Lung (tissue), 12 donors: ENCODE measurements around the gene IGSF9. TPM values are rescaled to one million over a fixed set of nuclear protein-coding genes. Genes with fewer than 3 reads are reported as not detected.
"Not testable (repeated sequence)": the region's sequence is repeated elsewhere in the genome, so short reads cannot be mapped to it uniquely, and the experiment has no call there.

ENCODE experiments used
- ATAC-seq: fragments of 200-7000 bp; cut with Tn5 transposase; one replicate; pipeline ENCODE4 v1.9.1; 2020; ENCODE audit warnings: moderate number of reproducible peaks; ENCODE audit not compliant: insufficient read depth, low FRiP score
- DNase-seq, 3 donors: peaks; one replicate each; pipeline ENCODE4 v3.0.0-alpha.2; 2013 to 2017
- H3K27ac ChIP-seq, 2 donors: one replicate each; pipeline ENCODE4 v1.5.1; 2013; ENCODE audit warnings: mild to moderate bottlenecking in 2 of 2, moderate library complexity in 2 of 2, control low read depth in 1 of 2, inconsistent platforms in 1 of 2, low read depth in 1 of 2, low read length in 1 of 2
- H3K27me3 ChIP-seq, 3 donors: one replicate each; pipeline ENCODE4 v1.5.1; 2013; ENCODE audit warnings: low read length in 2 of 3; ENCODE audit not compliant: control insufficient read depth in 3 of 3, insufficient read depth in 3 of 3
- H3K36me3 ChIP-seq, 4 donors: one replicate each; pipeline ENCODE4 v1.5.1; 2013; ENCODE audit warnings: low read length in 4 of 4, mild to moderate bottlenecking in 1 of 4, moderate library complexity in 1 of 4; ENCODE audit not compliant: control insufficient read depth in 4 of 4, insufficient read depth in 4 of 4
- H3K4me1 ChIP-seq, 5 donors: one replicate each; pipeline ENCODE4 v1.5.1; 2013; ENCODE audit warnings: low read length in 5 of 5, mild to moderate bottlenecking in 2 of 5, moderate library complexity in 1 of 5; ENCODE audit not compliant: control insufficient read depth in 5 of 5, insufficient read depth in 5 of 5
- H3K4me3 ChIP-seq: one replicate; pipeline ENCODE4 v1.5.1; 2013; ENCODE audit warnings: mild to moderate bottlenecking, control low read depth, moderate library complexity
- H3K9ac ChIP-seq, 2 donors: one replicate each; pipeline ENCODE4 v1.5.1; 2013; ENCODE audit warnings: low read length in 2 of 2, control low read depth in 1 of 2; ENCODE audit not compliant: insufficient read depth in 1 of 2
- H3K9me3 ChIP-seq, 4 donors: one replicate each; pipeline ENCODE4 v1.5.1; 2013; ENCODE audit warnings: low read length in 3 of 4, mild to moderate bottlenecking in 1 of 4, moderate library complexity in 1 of 4; ENCODE audit not compliant: control insufficient read depth in 4 of 4, insufficient read depth in 3 of 4
- CTCF ChIP-seq: IDR thresholded peaks from 2 replicates; pipeline ENCODE4 v1.5.1; 2012; ENCODE audit warnings: mild to moderate bottlenecking; ENCODE audit errors: control extremely low read depth, extremely low read depth
- WGBS, 2 donors: extraction: QIAGEN DNeasy Blood & Tissue Kit; methylation state at CpG; one replicate each; pipeline ENCODE4 v1.1.7; 2013; 5-methylcytosine and 5-hydroxymethylcytosine counted together
- polyA plus RNA-seq, 2 donors: library from polyadenylated mRNA; stranded (reverse); fragments of 200-250 nt; gene quantifications; one replicate each; pipeline ENCODE4 v1.2.1, GENCODE V29; 2013
- total RNA-seq, 2 donors: library from RNA; depleted of rRNA in 1 of 2; stranded (reverse); fragments of >200 nt in 1 of 2; gene quantifications; one replicate each; pipeline ENCODE4 v1.2.1, GENCODE V29; 2014 to 2021
- donor health status: control.
- donor health status: control.
- donor health status: Bipolar disorder and iron deficiency.
- donor health status: healthy.
- donor health status: DM: yes; HTN: yes; CAD: no.

The IGSF9 gene
- total and polyA plus RNA-seq, 4 donors, result 1.4 to 4.9 (median 2.0) TPM

- WGBS, 2 donors, result 33 to 63% methylated on average over 6 of the region's 6 CpGs
- Histone ChIP-seq H3K9ac (no peak overlapping the region), H3K27ac (peak overlapping the region in 1 of 2 donors; percentile 93), H3K9me3 (no peaks in the 10 kb centered on the region), H3K27me3 (no peaks in the 10 kb centered on the region), H3K4me1 (peaks cover 7 to 46% (median 26%) of the 10 kb centered on the region in 5 donors), H3K4me3 (no peak overlapping the region), H3K36me3 (peaks cover 0 to 4% (median 0%) of the 10 kb centered on the region in 4 donors)
- ATAC-seq, result no peak
- no peak for TF ChIP-seq CTCF
- DNase-seq, result no peak
These were observed 33.9 kb downstream of the IGSF9 start for GRCh38 chr1:159911326-159912070.

- H3K9me3 ChIP-seq, result no peaks in the 10 kb centered on the region
- H3K9ac ChIP-seq, result no peak overlapping the region
- TF ChIP-seq CTCF, result no peak
- no peak overlapping the region for H3K4me3 ChIP-seq
- 88 to 90% methylated on average over 9 of the region's 9 CpGs for WGBS, 2 donors
- no peaks in the 10 kb centered on the region for H3K36me3 ChIP-seq
- H3K4me1 ChIP-seq, result peaks cover 4 to 32% (median 20%) of the 10 kb centered on the region in 5 donors
- H3K27me3 ChIP-seq, result no peaks in the 10 kb centered on the region
- no peak for ATAC-seq
- DNase-seq, result no peak
- no peak overlapping the region for H3K27ac ChIP-seq
These were observed 37.1 kb downstream of the IGSF9 start for GRCh38 chr1:159908031-159908940.

GRCh38 chr1:159906960-159907359 lies 38.5 kb downstream of the IGSF9 start:
- ATAC-seq, result no peak
- no peak for TF ChIP-seq CTCF
- H3K36me3 ChIP-seq, result no peaks in the 10 kb centered on the region
- no peak overlapping the region for H3K9ac ChIP-seq
- no peak overlapping the region for H3K4me3 ChIP-seq
- H3K27ac ChIP-seq, result no peak overlapping the region
- H3K4me1 ChIP-seq, result peaks cover 4 to 30% (median 18%) of the 10 kb centered on the region in 5 donors
- H3K9me3 ChIP-seq, result no peaks in the 10 kb centered on the region
- H3K27me3 ChIP-seq, result no peaks in the 10 kb centered on the region
- 68 to 71% methylated on average over 1 of the region's 1 CpG for WGBS, 2 donors
- DNase-seq, result no peak

GRCh38 chr1:159904036-159904435 lies 41.4 kb downstream of the IGSF9 start:
- peaks cover 0 to 15% (median 10%) of the 10 kb centered on the region in 5 donors for H3K4me1 ChIP-seq
- WGBS, 2 donors, result 66 to 76% methylated on average over 3 of the region's 3 CpGs
- H3K4me3 ChIP-seq, H3K9me3 ChIP-seq, H3K27ac ChIP-seq, ATAC-seq, H3K9ac ChIP-seq, H3K27me3 ChIP-seq, H3K36me3 ChIP-seq, DNase-seq: not testable (repeated sequence)
